CD14-positive monocyte (primary cell): ENCODE results near the gene HSDL1. TPM values are rescaled to one million over a fixed set of nuclear protein-coding genes. Genes with fewer than 3 reads are reported as not detected.
A peak's percentile ranks its signal among the peaks of the same experiment; 100 is the strongest.

Experiments
- DNase-seq, 3 donors: peaks; one replicate each; pipeline ENCODE4 v3.0.0-alpha.2; 2011 to 2022
- H2AFZ ChIP-seq: 2 replicates; pipeline ENCODE4 v1.6.0; 2012; ENCODE audit warnings: mild to moderate bottlenecking, low read depth, low read length, inconsistent platforms; ENCODE audit not compliant: insufficient read depth, poor library complexity, severe bottlenecking
- H3K27ac ChIP-seq, 2 donors: 1 replicate in 1 of 2; 2 replicates in 1 of 2; pipeline ENCODE4 v1.5.1; 2012 to 2013; ENCODE audit warnings: low read length in 2 of 2, control low read depth in 1 of 2, inconsistent platforms in 1 of 2, low read depth in 1 of 2, mild to moderate bottlenecking in 1 of 2
- H3K27me3 ChIP-seq, 2 donors: one replicate each; pipeline versions ENCODE4 v1.6.0 to v1.6.1; 2011 to 2013; ENCODE audit warnings: low read length in 2 of 2; ENCODE audit not compliant: control insufficient read depth in 2 of 2, insufficient read depth in 2 of 2
- H3K36me3 ChIP-seq, 2 donors: replicated peaks in 1 of 2; 1 replicate in 1 of 2; 2 replicates in 1 of 2; pipeline versions ENCODE4 v1.5.1 to v1.6.1; 2012 to 2013; ENCODE audit warnings: low read length in 2 of 2, control low read depth in 1 of 2, inconsistent platforms in 1 of 2, mild to moderate bottlenecking in 1 of 2; ENCODE audit not compliant: insufficient read depth in 2 of 2, control insufficient read depth in 1 of 2
- H3K4me1 ChIP-seq, 2 donors: 1 replicate in 1 of 2; 2 replicates in 1 of 2; pipeline versions ENCODE4 v1.5.1 to v1.6.1; 2012 to 2013; ENCODE audit warnings: low read length in 2 of 2, control low read depth in 1 of 2, inconsistent platforms in 1 of 2, mild to moderate bottlenecking in 1 of 2, moderate library complexity in 1 of 2; ENCODE audit not compliant: insufficient read depth in 2 of 2, control insufficient read depth in 1 of 2
- H3K4me2 ChIP-seq: replicated peaks from 2 replicates; pipeline ENCODE3; 2012; ENCODE audit warnings: low read length, moderate library complexity, mild to moderate bottlenecking; ENCODE audit not compliant: poor library complexity, severe bottlenecking; ENCODE audit errors: extremely low read depth
- H3K4me3 ChIP-seq, 3 experiments: fragments of 200-600 bp in 1 of 3; sonication (generic) in 1 of 3; replicated peaks in 1 of 3; 1 replicate in 2 of 3; 2 replicates in 1 of 3; pipeline ENCODE4 v1.5.1; 2011 to 2013; ENCODE audit warnings: low read length in 3 of 3, mild to moderate bottlenecking in 3 of 3, control low read depth in 2 of 3, low read depth in 2 of 3, inconsistent platforms in 1 of 3, moderate library complexity in 1 of 3
- H3K79me2 ChIP-seq: 2 replicates; pipeline ENCODE4 v1.6.0; 2012; ENCODE audit warnings: mild to moderate bottlenecking, control low read depth, inconsistent platforms, low read length, moderate library complexity; ENCODE audit not compliant: insufficient read depth
- H3K9ac ChIP-seq: 2 replicates; pipeline ENCODE4 v1.6.0; 2017; ENCODE audit warnings: low read length, mild to moderate bottlenecking; ENCODE audit not compliant: insufficient read depth, poor library complexity, severe bottlenecking
- H3K9me3 ChIP-seq, 2 donors: replicated peaks in 1 of 2; 1 replicate in 1 of 2; 2 replicates in 1 of 2; pipeline versions ENCODE4 v1.5.1 to v1.6.1; 2012 to 2013; ENCODE audit warnings: low read length in 2 of 2, control low read depth in 1 of 2; ENCODE audit not compliant: control insufficient read depth in 1 of 2, insufficient read depth in 1 of 2
- H4K20me1 ChIP-seq: 2 replicates; pipeline ENCODE4 v1.6.0; 2012; ENCODE audit warnings: mild to moderate bottlenecking, low read length, control low read depth, moderate library complexity; ENCODE audit not compliant: insufficient read depth
- H3K27ac Mint-ChIP-seq, 7 donors: one replicate each; pipeline ENCODE4 v1.8.0; 2020; ENCODE audit warnings: mild to moderate bottlenecking in 7 of 7, mixed read lengths in 7 of 7, moderate library complexity in 6 of 7, inconsistent platforms in 2 of 7
- H3K27me3 Mint-ChIP-seq, 3 donors: one replicate each; pipeline ENCODE4 v1.8.0; 2021 to 2022; ENCODE audit warnings: low read depth in 3 of 3, mild to moderate bottlenecking in 3 of 3, mixed read lengths in 3 of 3, moderate library complexity in 3 of 3, inconsistent platforms in 1 of 3
- H3K36me3 Mint-ChIP-seq, 2 donors: one replicate each; pipeline ENCODE4 v1.8.0; 2020; ENCODE audit warnings: mixed read lengths in 2 of 2, inconsistent platforms in 1 of 2, mild to moderate bottlenecking in 1 of 2
- H3K4me1 Mint-ChIP-seq: one replicate; pipeline ENCODE4 v1.8.0; 2020; ENCODE audit warnings: mild to moderate bottlenecking, mixed read lengths
- H3K4me3 Mint-ChIP-seq, 2 donors: one replicate each; pipeline ENCODE4 v1.8.0; 2020; ENCODE audit warnings: mild to moderate bottlenecking in 2 of 2, mixed read lengths in 2 of 2, moderate library complexity in 1 of 2
- H3K9me3 Mint-ChIP-seq, 7 donors: one replicate each; pipeline ENCODE4 v1.8.0; 2020 to 2022; ENCODE audit warnings: mixed read lengths in 7 of 7, mild to moderate bottlenecking in 6 of 7, moderate library complexity in 6 of 7, inconsistent platforms in 2 of 7
- WGBS: methylation state at CpG from one replicate; pipeline ENCODE4 v1.1.5; 2013; ENCODE audit warnings: missing lambda C conversion rate; ENCODE audit not compliant: insufficient coverage; 5-methylcytosine and 5-hydroxymethylcytosine counted together
- intact Hi-C, 2 donors: fragments of 100-400 bp; cut with micrococcal nuclease; formaldehyde crosslinking; loops; one replicate each; pipeline versions ENCODE4 v1.15.0 to v1.15.1; 2023
- polyA plus RNA-seq, 3 donors: library from polyadenylated mRNA; depleted of rRNA in 1 of 3; unstranded in 2 of 3; stranded (reverse) in 1 of 3; fragments of 300-500 nt in 2 of 3; fragments of >200 nt in 1 of 3; fragmentation: Illumina TruSeq in 2 of 3; gene quantifications; 1 replicate in 2 of 3; 2 replicates in 1 of 3; pipeline ENCODE4 v1.2.3, GENCODE V29; 2012 to 2021
- TF ChIP-seq, protein P1 (sequence below): fragments of 200-600 bp; IDR thresholded peaks from one replicate; pipeline ENCODE4 v1.8.0; 2022; ENCODE audit warnings: antibody characterized with exemption, mild to moderate bottlenecking

HSDL1 gene
- polyA plus RNA-seq, 3 donors, result 7.3 to 13.3 (median 8.0) TPM

DNA sequence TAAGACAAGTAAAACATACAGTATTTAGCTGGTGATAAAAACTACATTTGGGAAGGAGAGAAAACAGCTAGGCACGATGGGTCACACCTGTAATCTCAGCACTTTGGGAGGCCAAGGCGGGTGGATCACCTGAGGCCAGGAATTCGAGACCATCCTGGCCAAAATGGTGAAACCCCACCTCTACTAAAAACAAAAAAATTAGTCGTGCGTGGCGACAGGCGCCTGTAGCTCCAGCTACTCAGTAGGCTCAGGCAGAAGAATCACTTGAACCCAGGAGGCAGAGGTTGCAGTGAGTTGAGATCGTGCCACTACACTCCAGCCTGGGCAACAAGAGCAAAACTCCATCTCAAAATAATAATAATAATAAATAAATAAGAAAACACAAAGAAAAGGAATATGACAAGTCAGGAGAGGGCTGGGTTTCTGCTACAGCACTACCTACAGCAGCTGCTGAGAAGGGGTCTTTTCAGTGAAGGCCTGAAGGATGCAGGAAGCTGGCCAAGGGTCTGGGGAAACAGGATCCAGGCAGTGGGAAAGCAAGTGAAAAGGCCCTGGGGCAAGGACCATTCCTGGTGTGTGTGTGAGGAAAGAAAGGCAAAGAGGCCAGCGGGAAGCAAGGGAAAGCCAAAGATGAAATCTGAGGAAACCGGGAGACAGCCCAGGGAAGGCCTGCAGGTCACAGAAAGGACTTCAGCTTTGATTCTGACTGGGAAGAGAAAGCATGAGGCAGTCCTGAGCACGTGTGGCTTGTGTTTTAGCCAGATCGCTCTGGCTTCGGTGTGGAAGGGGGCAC, 38.8 kb downstream of the HSDL1 start:
- H3K36me3 Mint-ChIP-seq, result peaks cover 41 to 61% of the 10 kb centered on the region in 2 donors
- WGBS, result 99% methylated on average over 5 of the region's 13 CpGs

DNA sequence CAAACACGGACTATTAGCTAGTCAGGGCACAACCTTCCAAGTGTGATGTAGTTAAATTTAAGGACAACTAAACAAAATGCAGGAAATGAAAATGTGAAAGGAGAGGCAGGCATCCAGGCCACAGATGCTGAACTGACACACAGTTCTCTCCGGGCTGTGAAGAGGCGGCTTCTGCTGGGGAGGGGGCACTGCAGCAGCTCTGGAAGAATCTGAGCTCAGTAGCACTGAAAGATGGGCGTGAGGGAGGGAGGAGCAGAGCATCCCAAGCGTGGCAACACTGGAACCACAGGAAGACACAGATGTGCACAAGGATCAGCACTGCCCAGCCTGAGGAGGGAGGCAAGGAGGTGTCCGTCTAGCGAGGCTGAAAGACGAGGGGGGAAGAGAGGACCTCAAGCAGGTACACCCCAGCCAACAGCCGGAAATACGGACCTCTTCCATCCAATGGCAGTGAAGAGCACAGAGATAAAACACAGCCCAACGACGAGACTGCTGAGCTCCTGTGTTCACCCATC, 39.6 kb downstream of the HSDL1 start:
- H3K9ac ChIP-seq, result no peak overlapping the region
- no peaks in the 10 kb centered on the region for H3K9me3 ChIP-seq
- TF ChIP-seq, protein P1, sequence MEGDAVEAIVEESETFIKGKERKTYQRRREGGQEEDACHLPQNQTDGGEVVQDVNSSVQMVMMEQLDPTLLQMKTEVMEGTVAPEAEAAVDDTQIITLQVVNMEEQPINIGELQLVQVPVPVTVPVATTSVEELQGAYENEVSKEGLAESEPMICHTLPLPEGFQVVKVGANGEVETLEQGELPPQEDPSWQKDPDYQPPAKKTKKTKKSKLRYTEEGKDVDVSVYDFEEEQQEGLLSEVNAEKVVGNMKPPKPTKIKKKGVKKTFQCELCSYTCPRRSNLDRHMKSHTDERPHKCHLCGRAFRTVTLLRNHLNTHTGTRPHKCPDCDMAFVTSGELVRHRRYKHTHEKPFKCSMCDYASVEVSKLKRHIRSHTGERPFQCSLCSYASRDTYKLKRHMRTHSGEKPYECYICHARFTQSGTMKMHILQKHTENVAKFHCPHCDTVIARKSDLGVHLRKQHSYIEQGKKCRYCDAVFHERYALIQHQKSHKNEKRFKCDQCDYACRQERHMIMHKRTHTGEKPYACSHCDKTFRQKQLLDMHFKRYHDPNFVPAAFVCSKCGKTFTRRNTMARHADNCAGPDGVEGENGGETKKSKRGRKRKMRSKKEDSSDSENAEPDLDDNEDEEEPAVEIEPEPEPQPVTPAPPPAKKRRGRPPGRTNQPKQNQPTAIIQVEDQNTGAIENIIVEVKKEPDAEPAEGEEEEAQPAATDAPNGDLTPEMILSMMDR, result no peak
- no peak overlapping the region for H3K4me3 ChIP-seq
- H3K27me3 ChIP-seq, result no peaks in the 10 kb centered on the region
- H4K20me1 ChIP-seq, result peaks cover 88% of the 10 kb centered on the region
- Mint-ChIP-seq H3K4me1 (peaks cover 33% of the 10 kb centered on the region), H3K36me3 (peaks cover 34 to 59% of the 10 kb centered on the region in 2 donors), H3K27ac (peak overlapping the region in 4 of 7 donors; percentile 6 to 79 (median 34)), H3K27me3 (peaks cover 0 to 1% (median 0%) of the 10 kb centered on the region in 3 donors), H3K4me3 (no peak overlapping the region), H3K9me3 (no peaks in the 10 kb centered on the region)
- no peak overlapping the region for H3K27ac ChIP-seq
- H3K4me2 ChIP-seq, result no peak overlapping the region
- no peak for DNase-seq
- peaks cover 27 to 28% of the 10 kb centered on the region in 2 donors for H3K4me1 ChIP-seq
- peaks cover 29 to 48% of the 10 kb centered on the region in 2 donors for H3K36me3 ChIP-seq
- no peak overlapping the region for H2AFZ ChIP-seq
- 94% methylated on average over 5 of the region's 12 CpGs for WGBS
- H3K79me2 ChIP-seq, result peaks cover 93% of the 10 kb centered on the region
- intact Hi-C loops, result no loop called here

More for the DNA sequence above, 38.8 kb downstream of the HSDL1 start:
- Histone ChIP-seq H3K79me2 (peaks cover 96% of the 10 kb centered on the region), H2AFZ (no peak overlapping the region), H3K27ac (peak overlapping the region in 1 of 2 donors; percentile 20), H3K4me2 (no peak overlapping the region), H3K4me1 (peaks cover 19 to 20% of the 10 kb centered on the region in 2 donors), H3K9ac (no peak overlapping the region), H4K20me1 (peaks cover 93% of the 10 kb centered on the region), H3K9me3 (no peaks in the 10 kb centered on the region), H3K36me3 (peaks cover 33 to 55% of the 10 kb centered on the region in 2 donors), H3K27me3 (no peaks in the 10 kb centered on the region), H3K4me3 (no peak overlapping the region)
- Mint-ChIP-seq H3K27me3 (peaks cover 0 to 1% (median 0%) of the 10 kb centered on the region in 3 donors), H3K9me3 (no peaks in the 10 kb centered on the region), H3K27ac (peak overlapping the region in 5 of 7 donors; percentile 19 to 47 (median 35)), H3K4me1 (peaks cover 32% of the 10 kb centered on the region), H3K4me3 (peak overlapping the region in 1 of 2 donors; percentile 6)
- DNase-seq, result no peak
- intact Hi-C loops, result no loop called here
- TF ChIP-seq, protein P1, result no peak
